GM23338 (cell line): ENCODE results near the gene TUBA8.

Experiments
- CTCF ChIP-seq, 2 experiments: fragments of 200-600 bp in 1 of 2; sonication (generic) in 1 of 2; conservative IDR thresholded peaks; 2 replicates each; pipeline versions ENCODE4 v1.5.1 to v1.6.1; 2016 to 2017; ENCODE audit warnings: antibody characterized with exemption in 2 of 2, low read depth in 2 of 2, mild to moderate bottlenecking in 2 of 2, moderate library complexity in 1 of 2
- ETS1 ChIP-seq: IDR thresholded peaks from 2 replicates; pipeline ENCODE4 v1.6.1; 2016; ENCODE audit warnings: antibody characterized with exemption
- EZH2 ChIP-seq: fragments of 200-600 bp; sonication (generic); IDR thresholded peaks from one replicate; pipeline ENCODE4 v1.8.0; 2017; ENCODE audit warnings: antibody characterized with exemption, mild to moderate bottlenecking, low read depth; ENCODE audit not compliant: unreplicated experiment
- POLR2AphosphoS5 ChIP-seq: IDR thresholded peaks from 2 replicates; pipeline ENCODE4 v1.6.1; 2016; ENCODE audit warnings: antibody characterized with exemption, low read depth
- TF ChIP-seq, protein P1 (sequence below): IDR thresholded peaks from one replicate; pipeline ENCODE4 v1.6.1; 2018; ENCODE audit warnings: antibody characterized with exemption; ENCODE audit not compliant: unreplicated experiment

- TF ChIP-seq CTCF (conservative IDR thresholded peaks at IDR 0.05; ENCODE audit: low read depth in 2 of 2) (no peak), EZH2 (no peak), POLR2AphosphoS5 (no peak), ETS1 (no peak)
- TF ChIP-seq, protein P1, sequence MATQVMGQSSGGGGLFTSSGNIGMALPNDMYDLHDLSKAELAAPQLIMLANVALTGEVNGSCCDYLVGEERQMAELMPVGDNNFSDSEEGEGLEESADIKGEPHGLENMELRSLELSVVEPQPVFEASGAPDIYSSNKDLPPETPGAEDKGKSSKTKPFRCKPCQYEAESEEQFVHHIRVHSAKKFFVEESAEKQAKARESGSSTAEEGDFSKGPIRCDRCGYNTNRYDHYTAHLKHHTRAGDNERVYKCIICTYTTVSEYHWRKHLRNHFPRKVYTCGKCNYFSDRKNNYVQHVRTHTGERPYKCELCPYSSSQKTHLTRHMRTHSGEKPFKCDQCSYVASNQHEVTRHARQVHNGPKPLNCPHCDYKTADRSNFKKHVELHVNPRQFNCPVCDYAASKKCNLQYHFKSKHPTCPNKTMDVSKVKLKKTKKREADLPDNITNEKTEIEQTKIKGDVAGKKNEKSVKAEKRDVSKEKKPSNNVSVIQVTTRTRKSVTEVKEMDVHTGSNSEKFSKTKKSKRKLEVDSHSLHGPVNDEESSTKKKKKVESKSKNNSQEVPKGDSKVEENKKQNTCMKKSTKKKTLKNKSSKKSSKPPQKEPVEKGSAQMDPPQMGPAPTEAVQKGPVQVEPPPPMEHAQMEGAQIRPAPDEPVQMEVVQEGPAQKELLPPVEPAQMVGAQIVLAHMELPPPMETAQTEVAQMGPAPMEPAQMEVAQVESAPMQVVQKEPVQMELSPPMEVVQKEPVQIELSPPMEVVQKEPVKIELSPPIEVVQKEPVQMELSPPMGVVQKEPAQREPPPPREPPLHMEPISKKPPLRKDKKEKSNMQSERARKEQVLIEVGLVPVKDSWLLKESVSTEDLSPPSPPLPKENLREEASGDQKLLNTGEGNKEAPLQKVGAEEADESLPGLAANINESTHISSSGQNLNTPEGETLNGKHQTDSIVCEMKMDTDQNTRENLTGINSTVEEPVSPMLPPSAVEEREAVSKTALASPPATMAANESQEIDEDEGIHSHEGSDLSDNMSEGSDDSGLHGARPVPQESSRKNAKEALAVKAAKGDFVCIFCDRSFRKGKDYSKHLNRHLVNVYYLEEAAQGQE, result no peak
Measured at GRCh38 chr22:18103527-18104269, 6.9 kb upstream of the TUBA8 start.
